HUES6 (cell line): ENCODE measurements around the gene MICAL2.
"Not testable (repeated sequence)": the region's sequence is repeated elsewhere in the genome, so short reads cannot be mapped to it uniquely, and the experiment has no call there.

Experiments used
- H3K27ac ChIP-seq: 2 replicates; pipeline ENCODE4 v1.7.0; 2013; ENCODE audit warnings: low read depth, mild to moderate bottlenecking, low read length, inconsistent platforms
- H3K27me3 ChIP-seq: 2 replicates; pipeline ENCODE4 v1.6.1; 2013; ENCODE audit warnings: low read length; ENCODE audit not compliant: control insufficient read depth, insufficient read depth
- H3K36me3 ChIP-seq: 2 replicates; pipeline ENCODE4 v1.6.1; 2013; ENCODE audit warnings: low read length; ENCODE audit not compliant: control insufficient read depth, insufficient read depth
- H3K4me1 ChIP-seq: 2 replicates; pipeline ENCODE4 v1.6.1; 2013; ENCODE audit warnings: low read length; ENCODE audit not compliant: control insufficient read depth, insufficient read depth
- H3K4me3 ChIP-seq: 2 replicates; pipeline ENCODE4 v1.5.1; 2013; ENCODE audit warnings: low read depth, low read length
- H3K9ac ChIP-seq: one replicate; pipeline ENCODE4 v1.6.1; 2013; ENCODE audit warnings: mild to moderate bottlenecking, low read length
- H3K9me3 ChIP-seq: 2 replicates; pipeline ENCODE4 v1.6.1; 2013; ENCODE audit warnings: low read depth, low read length; ENCODE audit not compliant: control insufficient read depth, insufficient read depth

The MICAL2 gene

GRCh38 chr11:12139144-12139881 is 28.9 kb downstream of the MICAL2 start:
- H3K36me3 ChIP-seq: no peaks in the 10 kb centered on the region
- H3K9me3 ChIP-seq: no peaks in the 10 kb centered on the region
- no peak overlapping the region for H3K27ac ChIP-seq
- H3K4me1 ChIP-seq: peaks cover 11% of the 10 kb centered on the region
- H3K27me3 ChIP-seq: no peaks in the 10 kb centered on the region; the same call in 1 of the 2 replicates
- H3K4me3 ChIP-seq: no peak overlapping the region
- no peak overlapping the region for H3K9ac ChIP-seq

- Histone ChIP-seq H3K4me1 (peaks cover 11% of the 10 kb centered on the region), H3K27me3 (no peaks in the 10 kb centered on the region; the same call in 1 of the 2 replicates), H3K9ac (no peak overlapping the region)
Measured at GRCh38 chr11:12140186-12140793, 29.9 kb downstream of the MICAL2 start.

GRCh38 chr11:12141283-12141682 is 30.9 kb downstream of the MICAL2 start:
- no peaks in the 10 kb centered on the region; the same call in 1 of the 2 replicates for H3K27me3 ChIP-seq
- peaks cover 11% of the 10 kb centered on the region for H3K4me1 ChIP-seq
- no peak overlapping the region for H3K4me3 ChIP-seq
- H3K27ac ChIP-seq: no peak overlapping the region
- H3K9me3 ChIP-seq: no peaks in the 10 kb centered on the region
- H3K9ac ChIP-seq: no peak overlapping the region
- no peaks in the 10 kb centered on the region for H3K36me3 ChIP-seq

More at GRCh38 chr11:12140186-12140793, 29.9 kb downstream of the MICAL2 start:
- no peaks in the 10 kb centered on the region for H3K9me3 ChIP-seq
- H3K27ac ChIP-seq: no peak overlapping the region
- H3K4me3 ChIP-seq: no peak overlapping the region
- no peaks in the 10 kb centered on the region for H3K36me3 ChIP-seq

GRCh38 chr11:12142176-12142575 is 31.8 kb downstream of the MICAL2 start:
- peaks cover 11% of the 10 kb centered on the region for H3K4me1 ChIP-seq
- no peaks in the 10 kb centered on the region for H3K9me3 ChIP-seq
- H3K27me3 ChIP-seq: no peaks in the 10 kb centered on the region; the same call in 1 of the 2 replicates
- H3K27ac ChIP-seq: no peak overlapping the region
- H3K36me3 ChIP-seq: no peaks in the 10 kb centered on the region
- no peak overlapping the region for H3K4me3 ChIP-seq
- no peak overlapping the region for H3K9ac ChIP-seq

GRCh38 chr11:12142909-12143308 is 32.5 kb downstream of the MICAL2 start:
- Histone ChIP-seq H3K9ac (no peak overlapping the region), H3K27me3 (no peaks in the 10 kb centered on the region; the same call in 1 of the 2 replicates), H3K9me3 (no peaks in the 10 kb centered on the region), H3K36me3 (no peaks in the 10 kb centered on the region), H3K27ac (no peak overlapping the region), H3K4me1 (peaks cover 7% of the 10 kb centered on the region), H3K4me3 (no peak overlapping the region)

GRCh38 chr11:12143461-12144258 is 33.3 kb downstream of the MICAL2 start:
- Histone ChIP-seq H3K9me3 (no peaks in the 10 kb centered on the region), H3K36me3 (no peaks in the 10 kb centered on the region), H3K27ac (no peak overlapping the region), H3K4me1 (no peaks in the 10 kb centered on the region; the same call in 1 of the 2 replicates), H3K9ac (no peak overlapping the region), H3K27me3 (no peaks in the 10 kb centered on the region; the same call in 1 of the 2 replicates), H3K4me3 (no peak overlapping the region)

- H3K27me3 ChIP-seq: no peaks in the 10 kb centered on the region; the same call in 1 of the 2 replicates
- H3K9ac ChIP-seq: no peak overlapping the region
- no peaks in the 10 kb centered on the region; the same call in 1 of the 2 replicates for H3K4me1 ChIP-seq
- no peaks in the 10 kb centered on the region for H3K9me3 ChIP-seq
- H3K27ac ChIP-seq: no peak overlapping the region
- no peak overlapping the region for H3K4me3 ChIP-seq
- H3K36me3 ChIP-seq: no peaks in the 10 kb centered on the region
Measured at GRCh38 chr11:12144330-12145174, 34.2 kb downstream of the MICAL2 start.

GRCh38 chr11:12146678-12147077 is 36.3 kb downstream of the MICAL2 start:
- H3K4me3 ChIP-seq, H3K27me3 ChIP-seq, H3K9me3 ChIP-seq, H3K9ac ChIP-seq, H3K27ac ChIP-seq, H3K36me3 ChIP-seq, H3K4me1 ChIP-seq: not testable (repeated sequence)

GRCh38 chr11:12147827-12148226 is 37.4 kb downstream of the MICAL2 start:
- no peaks in the 10 kb centered on the region for H3K27me3 ChIP-seq
- no peak overlapping the region for H3K27ac ChIP-seq
- no peak overlapping the region for H3K9ac ChIP-seq
- H3K4me1 ChIP-seq: no peaks in the 10 kb centered on the region; the same call in 1 of the 2 replicates
- no peak overlapping the region for H3K4me3 ChIP-seq
- no peaks in the 10 kb centered on the region for H3K36me3 ChIP-seq
- no peaks in the 10 kb centered on the region for H3K9me3 ChIP-seq

GRCh38 chr11:12148466-12148865 is 38.1 kb downstream of the MICAL2 start:
- Histone ChIP-seq H3K9me3 (no peaks in the 10 kb centered on the region), H3K4me1 (no peaks in the 10 kb centered on the region; the same call in 1 of the 2 replicates), H3K27ac (no peak overlapping the region), H3K9ac (no peak overlapping the region), H3K27me3 (no peaks in the 10 kb centered on the region), H3K4me3 (no peak overlapping the region), H3K36me3 (no peaks in the 10 kb centered on the region)
